ENCODE data around the gene GIGYF2.

GIGYF2 gene

DNA sequence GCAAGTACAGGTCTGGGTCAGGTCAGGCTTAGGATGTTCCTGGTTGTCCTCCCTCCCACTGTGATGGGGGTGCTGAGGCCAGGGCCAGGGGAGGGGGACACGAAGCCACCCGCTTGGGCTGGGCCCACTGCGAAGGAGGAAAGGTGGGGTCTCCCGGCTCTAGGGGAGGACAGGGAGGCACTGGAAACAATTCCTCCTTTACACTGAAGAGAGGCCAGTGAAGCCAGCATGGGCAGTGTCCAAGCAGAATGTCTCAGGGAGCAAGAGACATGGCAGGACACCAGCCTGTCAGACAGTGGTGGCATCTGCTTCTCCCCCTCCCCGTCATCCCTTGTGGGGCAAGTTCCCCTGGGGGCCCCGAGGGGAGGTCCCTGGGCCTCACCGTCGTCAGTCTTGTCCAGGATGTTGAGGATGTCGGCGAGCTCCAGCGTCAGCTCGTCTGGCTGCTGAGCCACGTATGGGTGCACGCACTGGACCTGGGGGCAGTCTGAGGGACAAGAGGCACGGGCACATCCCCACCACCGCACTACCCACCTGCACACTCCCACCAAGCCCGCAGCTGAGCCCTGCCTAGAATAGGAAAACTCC is 183.7 kb downstream of the GIGYF2 start:
- no peaks in the 10 kb centered on the region for H3K9me3 ChIP-seq (ENCODE audit: insufficient read depth, low read length)
- H3K4me1 ChIP-seq (ENCODE audit: low read length), result peaks cover 16% of the 10 kb centered on the region
- TF ChIP-seq, protein P1, sequence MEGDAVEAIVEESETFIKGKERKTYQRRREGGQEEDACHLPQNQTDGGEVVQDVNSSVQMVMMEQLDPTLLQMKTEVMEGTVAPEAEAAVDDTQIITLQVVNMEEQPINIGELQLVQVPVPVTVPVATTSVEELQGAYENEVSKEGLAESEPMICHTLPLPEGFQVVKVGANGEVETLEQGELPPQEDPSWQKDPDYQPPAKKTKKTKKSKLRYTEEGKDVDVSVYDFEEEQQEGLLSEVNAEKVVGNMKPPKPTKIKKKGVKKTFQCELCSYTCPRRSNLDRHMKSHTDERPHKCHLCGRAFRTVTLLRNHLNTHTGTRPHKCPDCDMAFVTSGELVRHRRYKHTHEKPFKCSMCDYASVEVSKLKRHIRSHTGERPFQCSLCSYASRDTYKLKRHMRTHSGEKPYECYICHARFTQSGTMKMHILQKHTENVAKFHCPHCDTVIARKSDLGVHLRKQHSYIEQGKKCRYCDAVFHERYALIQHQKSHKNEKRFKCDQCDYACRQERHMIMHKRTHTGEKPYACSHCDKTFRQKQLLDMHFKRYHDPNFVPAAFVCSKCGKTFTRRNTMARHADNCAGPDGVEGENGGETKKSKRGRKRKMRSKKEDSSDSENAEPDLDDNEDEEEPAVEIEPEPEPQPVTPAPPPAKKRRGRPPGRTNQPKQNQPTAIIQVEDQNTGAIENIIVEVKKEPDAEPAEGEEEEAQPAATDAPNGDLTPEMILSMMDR (IDR thresholded peaks at IDR 0.05; ENCODE audit: low read depth, low read length), result no peak
- no peak for TF ChIP-seq EZH2phosphoT487 (IDR thresholded peaks at IDR 0.05; ENCODE audit: low read depth)
- no peak overlapping the region for H2AFZ ChIP-seq (ENCODE audit: low read depth, low read length)
- no peak overlapping the region for H3K4me3 ChIP-seq (ENCODE audit: low read length)
- 0 out of 2 replicates have a peak overlapping the region, but pooled peaks have one; percentile 7 for H3K4me2 ChIP-seq (ENCODE audit: low read length)
- no peak overlapping the region for H3K9ac ChIP-seq (ENCODE audit: low read length)
- H3K27ac ChIP-seq (ENCODE audit: low read length), result no peak overlapping the region
- H4K20me1 ChIP-seq (ENCODE audit: insufficient read depth, low read length), result no peaks in the 10 kb centered on the region
- H3K79me2 ChIP-seq (ENCODE audit: low read length), result no peaks in the 10 kb centered on the region
- H3K36me3 ChIP-seq (replicated peaks; ENCODE audit: low read depth, low read length), result no peaks in the 10 kb centered on the region
- no peaks in the 10 kb centered on the region for H3K27me3 ChIP-seq (ENCODE audit: low read depth, low read length)

DNA sequence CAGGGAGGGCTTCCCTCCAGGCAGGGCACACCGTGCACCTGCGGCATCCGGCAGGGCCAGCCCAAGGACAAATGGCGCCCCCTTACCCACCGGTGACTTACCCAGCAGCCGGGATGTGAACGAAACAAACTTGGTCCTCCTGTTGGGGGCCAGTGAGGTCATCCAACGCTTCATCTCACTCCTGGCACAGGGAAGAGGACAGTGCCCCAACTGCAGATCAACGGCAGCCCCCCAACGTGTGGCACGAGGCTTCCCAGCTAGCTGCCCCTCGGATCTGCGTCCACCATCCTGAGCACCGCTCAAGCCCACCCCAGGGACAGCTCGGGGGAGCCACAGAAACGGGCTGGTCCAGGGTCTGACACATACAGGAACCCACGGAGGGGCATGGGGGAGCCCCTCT is 185.0 kb downstream of the GIGYF2 start:
- TF ChIP-seq EZH2phosphoT487 (IDR thresholded peaks at IDR 0.05; ENCODE audit: low read depth), result no peak
- TF ChIP-seq, protein P1 (IDR thresholded peaks at IDR 0.05; ENCODE audit: low read depth, low read length), result no peak
- Histone ChIP-seq H3K36me3 (replicated peaks; ENCODE audit: low read depth, low read length) (no peaks in the 10 kb centered on the region), H3K9ac (ENCODE audit: low read length) (no peak overlapping the region), H3K4me1 (ENCODE audit: low read length) (peaks cover 16% of the 10 kb centered on the region), H3K9me3 (ENCODE audit: insufficient read depth, low read length) (no peaks in the 10 kb centered on the region), H3K27ac (ENCODE audit: low read length) (no peak overlapping the region), H4K20me1 (ENCODE audit: insufficient read depth, low read length) (no peaks in the 10 kb centered on the region), H3K4me2 (ENCODE audit: low read length) (no peak overlapping the region), H3K79me2 (ENCODE audit: low read length) (no peaks in the 10 kb centered on the region), H2AFZ (ENCODE audit: low read depth, low read length) (no peak overlapping the region), H3K4me3 (ENCODE audit: low read length) (no peak overlapping the region), H3K27me3 (ENCODE audit: low read depth, low read length) (no peaks in the 10 kb centered on the region)

DNA sequence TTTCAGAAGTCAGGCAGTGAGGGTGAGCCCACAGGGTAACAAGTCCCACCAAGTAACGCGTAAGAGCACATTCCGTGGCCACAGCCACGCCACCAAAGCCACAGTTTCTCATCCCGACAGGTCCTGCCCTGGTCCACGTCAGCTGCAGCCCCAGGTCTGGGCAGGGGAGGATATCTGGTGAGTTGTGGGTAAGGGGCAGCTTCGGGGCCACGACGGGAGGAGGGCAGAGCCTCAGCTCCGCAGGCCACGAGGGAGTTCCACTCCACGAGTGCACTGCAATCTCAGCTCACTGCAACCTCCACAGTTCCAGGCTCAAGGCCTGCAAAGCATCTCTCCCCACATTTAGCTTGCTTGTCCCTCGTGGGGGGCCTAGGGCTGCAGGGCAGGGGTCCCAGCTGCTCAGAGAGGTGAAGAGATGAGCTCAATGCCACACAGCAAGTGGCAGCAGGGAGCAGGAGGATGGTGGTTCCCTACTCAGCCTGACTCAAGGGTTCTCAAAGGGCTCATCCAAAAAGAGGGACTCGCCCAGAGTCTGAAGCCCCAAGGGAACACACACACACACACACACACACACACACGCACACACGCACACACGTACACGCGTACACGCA is 185.5 kb downstream of the GIGYF2 start:
- Histone ChIP-seq H3K4me3 (ENCODE audit: low read length) (no peak overlapping the region), H3K9me3 (ENCODE audit: insufficient read depth, low read length) (no peaks in the 10 kb centered on the region), H3K79me2 (ENCODE audit: low read length) (no peaks in the 10 kb centered on the region), H4K20me1 (ENCODE audit: insufficient read depth, low read length) (no peaks in the 10 kb centered on the region), H3K36me3 (replicated peaks; ENCODE audit: low read depth, low read length) (no peaks in the 10 kb centered on the region), H3K4me1 (ENCODE audit: low read length) (peaks cover 12% of the 10 kb centered on the region), H3K27ac (ENCODE audit: low read length) (no peak overlapping the region), H3K4me2 (ENCODE audit: low read length) (no peak overlapping the region), H3K9ac (ENCODE audit: low read length) (no peak overlapping the region), H3K27me3 (ENCODE audit: low read depth, low read length) (no peaks in the 10 kb centered on the region), H2AFZ (ENCODE audit: low read depth, low read length) (no peak overlapping the region)
- TF ChIP-seq, protein P1 (IDR thresholded peaks at IDR 0.05; ENCODE audit: low read depth, low read length), result no peak
- TF ChIP-seq EZH2phosphoT487 (IDR thresholded peaks at IDR 0.05; ENCODE audit: low read depth), result no peak

DNA sequence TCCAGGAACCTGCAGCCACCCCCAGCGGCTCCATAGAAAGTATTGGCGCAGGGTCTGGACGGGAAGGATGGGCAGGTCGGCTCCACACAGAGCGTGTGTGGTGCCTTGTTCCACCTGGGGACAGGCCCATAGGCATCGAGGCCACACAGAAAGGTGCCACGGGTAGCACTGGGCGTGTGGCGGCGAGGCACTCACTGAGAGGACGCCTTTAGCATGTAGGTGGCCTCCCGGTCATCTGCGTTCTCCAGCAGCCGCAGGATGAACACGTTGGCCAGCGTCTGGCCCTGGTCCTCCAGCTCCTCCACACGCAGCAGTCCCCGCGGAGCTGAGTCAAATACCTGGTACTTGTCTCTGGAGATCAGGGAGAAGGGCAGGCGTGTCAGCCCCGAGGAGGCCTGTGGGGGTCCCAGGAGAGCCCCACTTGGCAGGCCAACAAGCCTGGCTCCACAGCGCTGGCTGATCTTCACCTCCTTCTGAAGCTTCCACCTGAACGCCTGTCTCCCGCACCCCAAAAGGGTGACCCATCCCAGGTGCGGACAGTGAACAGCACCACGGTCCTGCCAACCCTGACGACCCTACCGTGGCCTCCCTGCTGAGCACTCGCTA is 186.1 kb downstream of the GIGYF2 start:
- no peak overlapping the region for H3K9ac ChIP-seq (ENCODE audit: low read length)
- no peak overlapping the region for H3K4me3 ChIP-seq (ENCODE audit: low read length)
- H4K20me1 ChIP-seq (ENCODE audit: insufficient read depth, low read length), result no peaks in the 10 kb centered on the region
- no peak overlapping the region for H3K27ac ChIP-seq (ENCODE audit: low read length)
- H3K79me2 ChIP-seq (ENCODE audit: low read length), result no peaks in the 10 kb centered on the region
- H3K4me1 ChIP-seq (ENCODE audit: low read length), result peaks cover 12% of the 10 kb centered on the region
- no peaks in the 10 kb centered on the region for H3K9me3 ChIP-seq (ENCODE audit: insufficient read depth, low read length)
- H3K27me3 ChIP-seq (ENCODE audit: low read depth, low read length), result no peaks in the 10 kb centered on the region
- H2AFZ ChIP-seq (ENCODE audit: low read depth, low read length), result no peak overlapping the region
- TF ChIP-seq EZH2phosphoT487 (IDR thresholded peaks at IDR 0.05; ENCODE audit: low read depth), result no peak
- TF ChIP-seq, protein P1 (IDR thresholded peaks at IDR 0.05; ENCODE audit: low read depth, low read length), result no peak
- no peaks in the 10 kb centered on the region for H3K36me3 ChIP-seq (replicated peaks; ENCODE audit: low read depth, low read length)
- H3K4me2 ChIP-seq (ENCODE audit: low read length), result no peak overlapping the region

All from OCI-LY3 (cell line).